ENCODE measurements around the gene QRSL1. TPM values are rescaled to one million over a fixed set of nuclear protein-coding genes. Genes with fewer than 3 reads are reported as not detected.
A peak's percentile ranks its signal among the peaks of the same experiment; 100 is the strongest.

The QRSL1 gene
- total and polyA plus RNA-seq, 10 of the 15 experiments (the other 5 are each of a cell fraction or from before 2014, with no cell fraction given), result 11.9 to 23.5 (median 15.5) TPM

DNA sequence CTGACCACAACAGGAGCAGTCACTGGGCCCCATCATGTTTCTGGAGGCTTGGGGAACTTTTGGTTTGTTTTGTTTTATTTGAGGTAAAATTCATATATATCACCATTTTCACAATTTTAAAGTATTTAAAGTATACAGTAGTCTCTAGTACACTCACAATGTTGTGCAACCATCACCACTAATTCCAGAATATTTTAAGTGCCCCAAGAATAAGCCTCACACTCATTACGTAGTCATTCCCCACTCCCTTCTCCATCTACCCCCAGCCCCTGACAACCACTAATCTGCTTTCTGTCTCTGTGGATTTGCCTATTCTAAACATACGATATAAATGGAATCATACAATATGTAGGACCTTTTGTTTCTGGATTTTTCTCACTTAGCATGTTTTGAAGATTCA, 29.0 kb upstream of the QRSL1 start (continued):
- TF ChIP-seq, protein P1, sequence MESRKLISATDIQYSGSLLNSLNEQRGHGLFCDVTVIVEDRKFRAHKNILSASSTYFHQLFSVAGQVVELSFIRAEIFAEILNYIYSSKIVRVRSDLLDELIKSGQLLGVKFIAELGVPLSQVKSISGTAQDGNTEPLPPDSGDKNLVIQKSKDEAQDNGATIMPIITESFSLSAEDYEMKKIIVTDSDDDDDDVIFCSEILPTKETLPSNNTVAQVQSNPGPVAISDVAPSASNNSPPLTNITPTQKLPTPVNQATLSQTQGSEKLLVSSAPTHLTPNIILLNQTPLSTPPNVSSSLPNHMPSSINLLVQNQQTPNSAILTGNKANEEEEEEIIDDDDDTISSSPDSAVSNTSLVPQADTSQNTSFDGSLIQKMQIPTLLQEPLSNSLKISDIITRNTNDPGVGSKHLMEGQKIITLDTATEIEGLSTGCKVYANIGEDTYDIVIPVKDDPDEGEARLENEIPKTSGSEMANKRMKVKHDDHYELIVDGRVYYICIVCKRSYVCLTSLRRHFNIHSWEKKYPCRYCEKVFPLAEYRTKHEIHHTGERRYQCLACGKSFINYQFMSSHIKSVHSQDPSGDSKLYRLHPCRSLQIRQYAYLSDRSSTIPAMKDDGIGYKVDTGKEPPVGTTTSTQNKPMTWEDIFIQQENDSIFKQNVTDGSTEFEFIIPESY (IDR thresholded peaks at IDR 0.05), result no peak
- no peak for TF ChIP-seq SREBF2 (IDR thresholded peaks at IDR 0.05; ENCODE audit: low read length)
- TF ChIP-seq HCFC1 (IDR thresholded peaks at IDR 0.05; ENCODE audit: low read length), result no peak
- no peak for TF ChIP-seq EZH2 (IDR thresholded peaks at IDR 0.05; ENCODE audit: borderline replicate concordance, control insufficient read depth, low read depth, low read length)

DNA sequence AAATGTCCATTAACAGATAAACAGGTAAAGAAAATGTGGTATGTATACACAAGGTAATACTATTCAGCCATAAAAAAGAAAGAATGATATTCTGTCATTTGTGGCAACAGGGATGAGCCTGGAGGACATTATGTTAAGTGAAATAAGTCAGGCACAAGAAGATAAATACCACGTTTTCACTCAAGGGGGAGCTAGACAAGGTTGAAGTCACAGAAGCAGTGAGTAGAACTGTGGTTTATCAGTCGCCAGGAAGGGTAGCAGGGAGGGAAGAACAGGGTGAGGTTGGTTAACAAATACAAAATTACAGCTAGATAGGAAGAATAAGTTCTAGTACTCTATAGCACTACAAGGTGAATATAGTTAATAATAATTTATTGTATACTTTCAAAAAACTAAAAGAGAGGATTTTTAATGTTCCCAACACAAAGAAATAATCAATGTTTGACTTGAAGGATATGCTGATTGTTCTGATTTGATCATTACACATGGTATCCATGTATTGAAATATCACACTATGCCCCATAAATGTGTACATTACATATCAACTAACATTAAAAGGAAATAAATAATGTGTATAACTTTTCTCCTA, 21.2 kb upstream of the QRSL1 start:
- no peaks in the 10 kb centered on the region for H3K36me3 ChIP-seq (ENCODE audit: control insufficient read depth in 2 of 2, insufficient read depth in 2 of 2, low read length in 1 of 2)
- ATAC-seq (peak; percentile 95), DNase-seq (ENCODE audit: low read depth, low spot score) (peak; percentile 40), FAIRE-seq (peak; percentile 87)
- no TSS peak for BruUV-seq (replicated peaks)
- no peaks in the 10 kb centered on the region for H3K79me2 ChIP-seq (ENCODE audit: control insufficient read depth, insufficient read depth, low read length)
- no peak overlapping the region for H3K4me2 ChIP-seq (ENCODE audit: control insufficient read depth, insufficient read depth)
- CTCF ChIA-PET, result interaction anchor here (0.7 to 4.4 kb wide), 34 partner anchors 10 to 389 kb away, joined by 3 to 85 read pairs (median 4); partner anchors contain the start of genes QRSL1 and RTN4IP1
- no peak overlapping the region for H3K4me3 ChIP-seq
- H4K20me1 ChIP-seq (ENCODE audit: control insufficient read depth, insufficient read depth), result no peaks in the 10 kb centered on the region
- H3K4me1 ChIP-seq (ENCODE audit: control insufficient read depth, insufficient read depth, low read length), result no peaks in the 10 kb centered on the region; the same call in 1 of the 2 replicates
- SMC1A ChIA-PET (ENCODE audit: uncharacterized antibody, unreplicated experiment), result interaction anchor here (0.6 to 4.6 kb wide), 17 partner anchors 10 to 390 kb away, joined by 3 to 35 read pairs (median 5); partner anchors contain the start of gene CD24
- WGBS (ENCODE audit: insufficient coverage, insufficient replicate concordance, low lambda C conversion rate, missing lambda C conversion rate), result 0% methylated on average over 2 of the region's 2 CpGs
- no peak overlapping the region for H3K9ac ChIP-seq (ENCODE audit: control insufficient read depth, insufficient read depth, low read length)
- H3K27me3 ChIP-seq (replicated peaks in 1 of 2; ENCODE audit: control insufficient read depth in 2 of 2, insufficient read depth in 2 of 2, low read length in 1 of 2), result no peaks in the 10 kb centered on the region
- in situ Hi-C loops (cut with MboI) (loop anchor here (5.0 kb wide), 1 partner anchor 374 kb away; no protein-coding TSS in a partner anchor), intact Hi-C loops (cut with micrococcal nuclease; ENCODE audit: unreplicated experiment) (loop anchor here (1.0 kb wide), 1 partner anchor 371 kb away; no protein-coding TSS in a partner anchor)
- no peak overlapping the region for H3K27ac ChIP-seq (ENCODE audit: control insufficient read depth, insufficient read depth)
- TF ChIP-seq SUZ12 (IDR thresholded peaks at IDR 0.05; ENCODE audit: unreplicated experiment) (no peak), RB1 (IDR thresholded peaks at IDR 0.05; ENCODE audit: borderline replicate concordance) (no peak), RUNX3 (IDR thresholded peaks at IDR 0.05; ENCODE audit: low read length) (peak; percentile 75), YY1 (IDR thresholded peaks at IDR 0.05; ENCODE audit: low read depth, low read length) (0 out of 2 replicates have a peak, but pooled peaks have one; percentile 40), SMC3 (IDR thresholded peaks at IDR 0.05; ENCODE audit: borderline replicate concordance, low read length) (peak; percentile 69), KAT2A (conservative IDR thresholded peaks at IDR 0.05; ENCODE audit: control insufficient read depth, low read depth, low read length) (no peak), ZZZ3 (IDR thresholded peaks at IDR 0.05; ENCODE audit: control insufficient read depth, insufficient read length, low read depth) (no peak), RAD21 (IDR thresholded peaks at IDR 0.05; ENCODE audit: insufficient read depth, low read depth, low read length) (peak; percentile 76), SMARCA5 (IDR thresholded peaks at IDR 0.05) (0 out of 2 replicates have a peak, but pooled peaks have one; percentile 34)
- TF ChIP-seq, protein P2, sequence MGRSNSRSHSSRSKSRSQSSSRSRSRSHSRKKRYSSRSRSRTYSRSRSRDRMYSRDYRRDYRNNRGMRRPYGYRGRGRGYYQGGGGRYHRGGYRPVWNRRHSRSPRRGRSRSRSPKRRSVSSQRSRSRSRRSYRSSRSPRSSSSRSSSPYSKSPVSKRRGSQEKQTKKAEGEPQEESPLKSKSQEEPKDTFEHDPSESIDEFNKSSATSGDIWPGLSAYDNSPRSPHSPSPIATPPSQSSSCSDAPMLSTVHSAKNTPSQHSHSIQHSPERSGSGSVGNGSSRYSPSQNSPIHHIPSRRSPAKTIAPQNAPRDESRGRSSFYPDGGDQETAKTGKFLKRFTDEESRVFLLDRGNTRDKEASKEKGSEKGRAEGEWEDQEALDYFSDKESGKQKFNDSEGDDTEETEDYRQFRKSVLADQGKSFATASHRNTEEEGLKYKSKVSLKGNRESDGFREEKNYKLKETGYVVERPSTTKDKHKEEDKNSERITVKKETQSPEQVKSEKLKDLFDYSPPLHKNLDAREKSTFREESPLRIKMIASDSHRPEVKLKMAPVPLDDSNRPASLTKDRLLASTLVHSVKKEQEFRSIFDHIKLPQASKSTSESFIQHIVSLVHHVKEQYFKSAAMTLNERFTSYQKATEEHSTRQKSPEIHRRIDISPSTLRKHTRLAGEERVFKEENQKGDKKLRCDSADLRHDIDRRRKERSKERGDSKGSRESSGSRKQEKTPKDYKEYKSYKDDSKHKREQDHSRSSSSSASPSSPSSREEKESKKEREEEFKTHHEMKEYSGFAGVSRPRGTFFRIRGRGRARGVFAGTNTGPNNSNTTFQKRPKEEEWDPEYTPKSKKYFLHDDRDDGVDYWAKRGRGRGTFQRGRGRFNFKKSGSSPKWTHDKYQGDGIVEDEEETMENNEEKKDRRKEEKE (IDR thresholded peaks at IDR 0.05), result no peak
- TF ChIP-seq, protein P3, sequence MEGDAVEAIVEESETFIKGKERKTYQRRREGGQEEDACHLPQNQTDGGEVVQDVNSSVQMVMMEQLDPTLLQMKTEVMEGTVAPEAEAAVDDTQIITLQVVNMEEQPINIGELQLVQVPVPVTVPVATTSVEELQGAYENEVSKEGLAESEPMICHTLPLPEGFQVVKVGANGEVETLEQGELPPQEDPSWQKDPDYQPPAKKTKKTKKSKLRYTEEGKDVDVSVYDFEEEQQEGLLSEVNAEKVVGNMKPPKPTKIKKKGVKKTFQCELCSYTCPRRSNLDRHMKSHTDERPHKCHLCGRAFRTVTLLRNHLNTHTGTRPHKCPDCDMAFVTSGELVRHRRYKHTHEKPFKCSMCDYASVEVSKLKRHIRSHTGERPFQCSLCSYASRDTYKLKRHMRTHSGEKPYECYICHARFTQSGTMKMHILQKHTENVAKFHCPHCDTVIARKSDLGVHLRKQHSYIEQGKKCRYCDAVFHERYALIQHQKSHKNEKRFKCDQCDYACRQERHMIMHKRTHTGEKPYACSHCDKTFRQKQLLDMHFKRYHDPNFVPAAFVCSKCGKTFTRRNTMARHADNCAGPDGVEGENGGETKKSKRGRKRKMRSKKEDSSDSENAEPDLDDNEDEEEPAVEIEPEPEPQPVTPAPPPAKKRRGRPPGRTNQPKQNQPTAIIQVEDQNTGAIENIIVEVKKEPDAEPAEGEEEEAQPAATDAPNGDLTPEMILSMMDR (IDR thresholded peaks at IDR 0.05 in 2 of 3, conservative IDR thresholded peaks at IDR 0.05 in 1 of 3; ENCODE audit: control insufficient read depth in 2 of 3, extremely low read depth in 1 of 3, insufficient read depth in 1 of 3, low read depth in 3 of 3, low read length in 3 of 3), result peak; percentile 68 to 72 (median 68)
- H3K9me3 ChIP-seq (replicated peaks; ENCODE audit: control insufficient read depth, insufficient read depth, low read length), result no peaks in the 10 kb centered on the region
- H2AFZ ChIP-seq (ENCODE audit: control insufficient read depth, low read depth, low read length), result no peak overlapping the region
- POLR2A ChIA-PET, result interaction anchor here (0.6 kb wide), 1 partner anchor 190 kb away, joined by 3 read pairs; no protein-coding TSS in a partner anchor
- RAD21 ChIA-PET (ENCODE audit: unreplicated experiment), result interaction anchor here (0.6 to 2.5 kb wide), 10 partner anchors 15 to 389 kb away, joined by 3 to 18 read pairs (median 4); no protein-coding TSS in a partner anchor

All from GM12878 (cell line).